Neuronal stem cell (in vitro differentiated cells): ENCODE results near the gene PRUNE2.
A peak's percentile ranks its signal among the peaks of the same experiment; 100 is the strongest.
"Not testable (repeated sequence)": the region's sequence is repeated elsewhere in the genome, so short reads cannot be mapped to it uniquely, and the experiment has no call there.

Source experiments
- DNase-seq: peaks from one replicate; pipeline ENCODE4 v3.0.0-alpha.2; 2013; ENCODE audit warnings: low spot score
- H2AFZ ChIP-seq: one replicate; pipeline ENCODE4 v1.6.1; 2013; ENCODE audit warnings: mild to moderate bottlenecking, low read length, inconsistent platforms
- H2AK5ac ChIP-seq: 2 replicates; pipeline ENCODE4 v1.6.1; 2013; ENCODE audit warnings: low read depth, mild to moderate bottlenecking, inconsistent platforms, low read length, moderate library complexity, mixed read lengths
- H2BK120ac ChIP-seq: 2 replicates; pipeline ENCODE4 v1.6.1; 2013; ENCODE audit warnings: low read depth, mild to moderate bottlenecking, inconsistent platforms, low read length, moderate library complexity, mixed read lengths
- H2BK12ac ChIP-seq: one replicate; pipeline ENCODE4 v1.6.1; 2013; ENCODE audit warnings: low read length, inconsistent platforms
- H2BK15ac ChIP-seq: 2 replicates; pipeline ENCODE4 v1.6.1; 2013; ENCODE audit warnings: mild to moderate bottlenecking, low read length, inconsistent platforms, mixed read lengths
- H2BK5ac ChIP-seq: one replicate; pipeline ENCODE4 v1.6.1; 2013; ENCODE audit warnings: inconsistent platforms, mild to moderate bottlenecking, low read length, moderate library complexity
- H3K14ac ChIP-seq: one replicate; pipeline ENCODE4 v1.6.1; 2013; ENCODE audit warnings: low read length, inconsistent platforms
- H3K18ac ChIP-seq: 2 replicates; pipeline ENCODE4 v1.6.1; 2013; ENCODE audit warnings: low read length, inconsistent platforms
- H3K23ac ChIP-seq: 2 replicates; pipeline ENCODE4 v1.6.1; 2013; ENCODE audit warnings: low read depth, mild to moderate bottlenecking, mixed read lengths, low read length, inconsistent platforms; ENCODE audit not compliant: poor library complexity
- H3K27ac ChIP-seq: replicated peaks from 3 replicates; pipeline ENCODE4 v1.5.1; 2013; ENCODE audit warnings: low read length, inconsistent platforms
- H3K27me3 ChIP-seq, 3 experiments: 2 replicates each; pipeline ENCODE4 v1.6.1; 2013; ENCODE audit warnings: low read length in 3 of 3, mild to moderate bottlenecking in 2 of 3, inconsistent platforms in 1 of 3, low read depth in 1 of 3, mixed read lengths in 1 of 3, moderate library complexity in 1 of 3; ENCODE audit not compliant: control insufficient read depth in 3 of 3, insufficient read depth in 3 of 3
- H3K36me3 ChIP-seq, 2 donors: replicated peaks in 1 of 2; 2 replicates each; pipeline ENCODE4 v1.6.1; 2013; ENCODE audit warnings: low read length in 2 of 2; ENCODE audit not compliant: control insufficient read depth in 2 of 2, insufficient read depth in 2 of 2
- H3K4ac ChIP-seq: 2 replicates; pipeline ENCODE4 v1.6.1; 2013; ENCODE audit warnings: inconsistent platforms, mild to moderate bottlenecking, low read length, moderate library complexity
- H3K4me1 ChIP-seq, 2 donors: 1 replicate in 1 of 2; 2 replicates in 1 of 2; pipeline ENCODE4 v1.6.1; 2013; ENCODE audit warnings: low read length in 2 of 2, low read depth in 1 of 2; ENCODE audit not compliant: control insufficient read depth in 2 of 2, insufficient read depth in 1 of 2
- H3K4me2 ChIP-seq: one replicate; pipeline ENCODE4 v1.6.1; 2013; ENCODE audit warnings: mild to moderate bottlenecking, low read length, inconsistent platforms; ENCODE audit not compliant: insufficient read depth, poor library complexity, severe bottlenecking
- H3K4me3 ChIP-seq, 2 donors: 2 replicates each; pipeline ENCODE4 v1.5.1; 2013; ENCODE audit warnings: low read length in 2 of 2, mild to moderate bottlenecking in 2 of 2, inconsistent platforms in 1 of 2, moderate library complexity in 1 of 2
- H3K79me1 ChIP-seq: one replicate; pipeline ENCODE4 v1.6.1; 2013; ENCODE audit warnings: low read depth, mild to moderate bottlenecking, inconsistent platforms, low read length, moderate library complexity
- H3K9ac ChIP-seq: one replicate; pipeline ENCODE4 v1.6.1; 2013; ENCODE audit warnings: mild to moderate bottlenecking, low read depth, low read length, inconsistent platforms; ENCODE audit not compliant: poor library complexity
- H3K9me3 ChIP-seq, 2 donors: replicated peaks in 1 of 2; 2 replicates each; pipeline versions ENCODE3 to v1.6.1; 2013; ENCODE audit warnings: low read length in 2 of 2, mild to moderate bottlenecking in 2 of 2, inconsistent platforms in 1 of 2, low read depth in 1 of 2, mixed read lengths in 1 of 2, moderate library complexity in 1 of 2; ENCODE audit not compliant: control insufficient read depth in 2 of 2, insufficient read depth in 1 of 2
- H4K8ac ChIP-seq: one replicate; pipeline ENCODE4 v1.6.1; 2013; ENCODE audit warnings: low read depth, mild to moderate bottlenecking, inconsistent platforms, low read length, moderate library complexity
- H4K91ac ChIP-seq: one replicate; pipeline ENCODE4 v1.6.1; 2013; ENCODE audit warnings: low read length, low read depth, mild to moderate bottlenecking, inconsistent platforms; ENCODE audit not compliant: poor library complexity
- WGBS, 2 donors: extraction: QIAGEN DNeasy Blood & Tissue Kit; methylation state at CpG; one replicate each; pipeline ENCODE4 v1.1.7; 2013; ENCODE audit warnings: missing lambda C conversion rate in 2 of 2, mixed read lengths in 1 of 2; ENCODE audit not compliant: insufficient read length in 2 of 2, insufficient replicate concordance in 1 of 2; ENCODE audit errors: extremely low coverage in 2 of 2; 5-methylcytosine and 5-hydroxymethylcytosine counted together

Gene PRUNE2

GRCh38 chr9:76598981-76599380, 306.9 kb downstream of the PRUNE2 start:
- Histone ChIP-seq H4K91ac (no peak overlapping the region), H3K14ac (no peak overlapping the region), H3K18ac (no peak overlapping the region), H3K23ac (no peak overlapping the region), H2BK12ac (no peak overlapping the region), H3K9me3 (no peaks in the 10 kb centered on the region), H2AFZ (no peak overlapping the region), H2BK15ac (no peak overlapping the region), H3K27ac (no peak overlapping the region), H3K4me1 (peaks cover 2 to 3% of the 10 kb centered on the region in 2 donors), H3K4ac (no peak overlapping the region), H3K79me1 (no peaks in the 10 kb centered on the region), H2BK120ac (no peak overlapping the region), H4K8ac (no peak overlapping the region), H3K4me2 (no peak overlapping the region), H3K9ac (no peak overlapping the region), H2BK5ac (no peak overlapping the region), H3K36me3 (no peaks in the 10 kb centered on the region), H3K27me3 (no peaks in the 10 kb centered on the region), H2AK5ac (no peak overlapping the region), H3K4me3 (no peak overlapping the region)
- WGBS, 2 donors = no CpG with 5 or more reads among the region's 4 CpGs
- no peak for DNase-seq

GRCh38 chr9:76595645-76596044, 310.3 kb downstream of the PRUNE2 start:
- no peaks in the 10 kb centered on the region for H3K36me3 ChIP-seq
- no peak overlapping the region for H3K9ac ChIP-seq
- no peaks in the 10 kb centered on the region for H3K9me3 ChIP-seq
- H3K27ac ChIP-seq = no peak overlapping the region
- no peak overlapping the region for H3K4me2 ChIP-seq
- no peak overlapping the region for H3K23ac ChIP-seq
- H2AK5ac ChIP-seq = no peak overlapping the region
- no peak overlapping the region for H3K4ac ChIP-seq
- H2AFZ ChIP-seq = no peak overlapping the region
- H3K79me1 ChIP-seq = no peaks in the 10 kb centered on the region
- H2BK120ac ChIP-seq = no peak overlapping the region
- H2BK12ac ChIP-seq = no peak overlapping the region
- no peak for DNase-seq
- H3K18ac ChIP-seq = no peak overlapping the region
- no CpG with 5 or more reads among the region's 3 CpGs for WGBS, 2 donors
- H2BK5ac ChIP-seq = no peak overlapping the region
- no peaks in the 10 kb centered on the region for H3K27me3 ChIP-seq
- H4K91ac ChIP-seq = no peak overlapping the region
- no peak overlapping the region for H3K14ac ChIP-seq
- H4K8ac ChIP-seq = no peak overlapping the region
- H3K4me3 ChIP-seq = no peak overlapping the region
- no peak overlapping the region for H2BK15ac ChIP-seq
- H3K4me1 ChIP-seq = peaks cover 11 to 12% of the 10 kb centered on the region in 2 donors

- no peak overlapping the region for H3K18ac ChIP-seq
- no peak overlapping the region for H2BK15ac ChIP-seq
- no peaks in the 10 kb centered on the region for H3K27me3 ChIP-seq
- H3K4ac ChIP-seq = no peak overlapping the region
- no peak overlapping the region for H2BK120ac ChIP-seq
- WGBS, 2 donors = no CpG with 5 or more reads among the region's 4 CpGs
- H4K8ac ChIP-seq = no peak overlapping the region
- H3K4me3 ChIP-seq = no peak overlapping the region
- peaks cover 11 to 12% of the 10 kb centered on the region in 2 donors for H3K4me1 ChIP-seq
- H3K14ac ChIP-seq = no peak overlapping the region
- H3K36me3 ChIP-seq = no peaks in the 10 kb centered on the region
- H4K91ac ChIP-seq = no peak overlapping the region
- H3K27ac ChIP-seq = no peak overlapping the region
- DNase-seq = no peak
- H2BK12ac ChIP-seq = no peak overlapping the region
- H3K9me3 ChIP-seq = no peaks in the 10 kb centered on the region
- H3K79me1 ChIP-seq = no peaks in the 10 kb centered on the region
- H2AK5ac ChIP-seq = no peak overlapping the region
- no peak overlapping the region for H3K23ac ChIP-seq
- peak overlapping the region; percentile 49 for H2AFZ ChIP-seq
- H2BK5ac ChIP-seq = no peak overlapping the region
- H3K4me2 ChIP-seq = no peak overlapping the region
- no peak overlapping the region for H3K9ac ChIP-seq
These were observed 311.0 kb downstream of the PRUNE2 start for GRCh38 chr9:76594764-76595424.

- H2BK5ac ChIP-seq, H2AFZ ChIP-seq, H3K4ac ChIP-seq, H2BK12ac ChIP-seq, H2BK15ac ChIP-seq, H3K27ac ChIP-seq, H3K18ac ChIP-seq, DNase-seq, H3K27me3 ChIP-seq, H3K79me1 ChIP-seq, H3K23ac ChIP-seq, H3K9me3 ChIP-seq, H3K9ac ChIP-seq, H3K4me2 ChIP-seq, H2BK120ac ChIP-seq, H3K36me3 ChIP-seq, H2AK5ac ChIP-seq, H4K91ac ChIP-seq, H3K4me3 ChIP-seq, H3K14ac ChIP-seq, H4K8ac ChIP-seq: not testable (repeated sequence)
- no CpG with 5 or more reads among the region's 4 CpGs for WGBS, 2 donors
- peaks cover 11 to 12% of the 10 kb centered on the region in 2 donors for H3K4me1 ChIP-seq
These were observed 311.8 kb downstream of the PRUNE2 start for GRCh38 chr9:76593961-76594735.
